ENCODE measurements around the gene CAMK2A. TPM values are rescaled to one million over a fixed set of nuclear protein-coding genes. Genes with fewer than 3 reads are reported as not detected.

Gene CAMK2A
- total RNA-seq, 1 donor from 2014 or later: not detected

- DNase-seq (ENCODE audit: low spot score, unreplicated experiment): no peak
- Mint-ChIP-seq H3K27me3 (peaks cover 41% of the 10 kb centered on the region), H3K4me1 (ENCODE audit: low read depth) (no peaks in the 10 kb centered on the region), H3K36me3 (ENCODE audit: insufficient read depth) (no peaks in the 10 kb centered on the region), H3K27ac (no peak overlapping the region), H3K4me3 (ENCODE audit: low read depth) (no peak overlapping the region), H3K9me3 (ENCODE audit: low read depth) (no peaks in the 10 kb centered on the region)
- TF ChIP-seq, protein P1, sequence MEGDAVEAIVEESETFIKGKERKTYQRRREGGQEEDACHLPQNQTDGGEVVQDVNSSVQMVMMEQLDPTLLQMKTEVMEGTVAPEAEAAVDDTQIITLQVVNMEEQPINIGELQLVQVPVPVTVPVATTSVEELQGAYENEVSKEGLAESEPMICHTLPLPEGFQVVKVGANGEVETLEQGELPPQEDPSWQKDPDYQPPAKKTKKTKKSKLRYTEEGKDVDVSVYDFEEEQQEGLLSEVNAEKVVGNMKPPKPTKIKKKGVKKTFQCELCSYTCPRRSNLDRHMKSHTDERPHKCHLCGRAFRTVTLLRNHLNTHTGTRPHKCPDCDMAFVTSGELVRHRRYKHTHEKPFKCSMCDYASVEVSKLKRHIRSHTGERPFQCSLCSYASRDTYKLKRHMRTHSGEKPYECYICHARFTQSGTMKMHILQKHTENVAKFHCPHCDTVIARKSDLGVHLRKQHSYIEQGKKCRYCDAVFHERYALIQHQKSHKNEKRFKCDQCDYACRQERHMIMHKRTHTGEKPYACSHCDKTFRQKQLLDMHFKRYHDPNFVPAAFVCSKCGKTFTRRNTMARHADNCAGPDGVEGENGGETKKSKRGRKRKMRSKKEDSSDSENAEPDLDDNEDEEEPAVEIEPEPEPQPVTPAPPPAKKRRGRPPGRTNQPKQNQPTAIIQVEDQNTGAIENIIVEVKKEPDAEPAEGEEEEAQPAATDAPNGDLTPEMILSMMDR (IDR thresholded peaks at IDR 0.05; ENCODE audit: unreplicated experiment): no peak
Observed at GRCh38 chr5:150278046-150278730, 11.4 kb downstream of the CAMK2A start.

GRCh38 chr5:150277043-150277442 lies 12.5 kb downstream of the CAMK2A start:
- H3K27me3 Mint-ChIP-seq: peaks cover 38% of the 10 kb centered on the region
- no peak for DNase-seq (ENCODE audit: low spot score, unreplicated experiment)
- no peak overlapping the region for H3K4me3 Mint-ChIP-seq (ENCODE audit: low read depth)
- H3K9me3 Mint-ChIP-seq (ENCODE audit: low read depth): no peaks in the 10 kb centered on the region
- no peaks in the 10 kb centered on the region for H3K4me1 Mint-ChIP-seq (ENCODE audit: low read depth)
- no peak overlapping the region for H3K27ac Mint-ChIP-seq
- H3K36me3 Mint-ChIP-seq (ENCODE audit: insufficient read depth): no peaks in the 10 kb centered on the region
- TF ChIP-seq, protein P1 (IDR thresholded peaks at IDR 0.05; ENCODE audit: unreplicated experiment): no peak

- DNase-seq (ENCODE audit: low spot score, unreplicated experiment): no peak
- Mint-ChIP-seq H3K4me1 (ENCODE audit: low read depth) (no peaks in the 10 kb centered on the region), H3K9me3 (ENCODE audit: low read depth) (no peaks in the 10 kb centered on the region), H3K27ac (no peak overlapping the region), H3K4me3 (ENCODE audit: low read depth) (no peak overlapping the region), H3K36me3 (ENCODE audit: insufficient read depth) (no peaks in the 10 kb centered on the region), H3K27me3 (peaks cover 25% of the 10 kb centered on the region)
- TF ChIP-seq, protein P1 (IDR thresholded peaks at IDR 0.05; ENCODE audit: unreplicated experiment): no peak
Observed at GRCh38 chr5:150274811-150275210, 14.8 kb downstream of the CAMK2A start.

DNA sequence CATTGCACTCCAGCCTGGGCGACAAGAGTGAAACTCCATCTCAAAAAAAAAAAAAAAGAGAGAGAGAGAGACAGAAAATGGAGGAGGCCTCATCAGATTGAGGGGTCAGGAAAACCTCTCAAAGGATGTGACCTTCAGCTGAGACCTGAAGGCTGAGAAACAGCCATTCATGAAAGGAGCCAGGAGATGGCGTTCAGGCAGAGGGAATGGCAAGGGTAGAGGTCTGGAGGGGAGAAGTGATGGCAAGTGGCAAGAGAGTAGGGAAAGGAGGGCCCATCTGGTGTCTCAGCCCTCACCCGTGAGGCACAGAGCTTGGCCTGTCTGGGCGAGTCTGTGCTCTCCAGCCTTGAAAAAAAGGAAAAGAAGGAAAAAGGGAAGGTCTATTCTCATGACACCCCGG lies 17.0 kb downstream of the CAMK2A start:
- peaks cover 19% of the 10 kb centered on the region for H3K27me3 Mint-ChIP-seq
- H3K36me3 Mint-ChIP-seq (ENCODE audit: insufficient read depth): no peaks in the 10 kb centered on the region
- no peak for DNase-seq (ENCODE audit: low spot score, unreplicated experiment)
- TF ChIP-seq, protein P1 (IDR thresholded peaks at IDR 0.05; ENCODE audit: unreplicated experiment): peak; percentile 40
- peaks cover 5% of the 10 kb centered on the region for H3K4me1 Mint-ChIP-seq (ENCODE audit: low read depth)
- no peak overlapping the region for H3K27ac Mint-ChIP-seq
- H3K9me3 Mint-ChIP-seq (ENCODE audit: low read depth): no peaks in the 10 kb centered on the region
- H3K4me3 Mint-ChIP-seq (ENCODE audit: low read depth): no peak overlapping the region

- no peak overlapping the region for H3K4me3 Mint-ChIP-seq (ENCODE audit: low read depth)
- peaks cover 16% of the 10 kb centered on the region for H3K27me3 Mint-ChIP-seq
- no peak overlapping the region for H3K27ac Mint-ChIP-seq
- no peaks in the 10 kb centered on the region for H3K9me3 Mint-ChIP-seq (ENCODE audit: low read depth)
- peaks cover 10% of the 10 kb centered on the region for H3K4me1 Mint-ChIP-seq (ENCODE audit: low read depth)
- no peak for DNase-seq (ENCODE audit: low spot score, unreplicated experiment)
- TF ChIP-seq, protein P1 (IDR thresholded peaks at IDR 0.05; ENCODE audit: unreplicated experiment): no peak
- no peaks in the 10 kb centered on the region for H3K36me3 Mint-ChIP-seq (ENCODE audit: insufficient read depth)
Observed at GRCh38 chr5:150271923-150272322, 17.6 kb downstream of the CAMK2A start.

Data from progenitor cell of endocrine pancreas (in vitro differentiated cells).